Activated CD8-positive, alpha-beta T cell treated with anti-CD3 and anti-CD28 coated beads for 36 hours (primary cell): ENCODE results near the gene SCML1. TPM values are rescaled to one million over a fixed set of nuclear protein-coding genes. Genes with fewer than 3 reads are reported as not detected.

Source experiments
- ATAC-seq: fragments of 200-7000 bp; cut with Tn5 transposase; one replicate; pipeline ENCODE4 v1.10.0; 2021; ENCODE audit warnings: mild to moderate bottlenecking, moderate library complexity
- CTCF ChIA-PET: fragments of 350-600 bp; sonication (Branson Sonifier 250); formaldehyde crosslinking; loops from one replicate; lab custom pipeline; 2021; ENCODE audit warnings: antibody characterized with exemption; lab: Charles Lee
- POLR2A ChIA-PET: fragments of 350-600 bp; sonication (Branson Sonifier 250); formaldehyde crosslinking; loops from one replicate; lab custom pipeline; 2021; ENCODE audit warnings: antibody characterized with exemption; lab: Charles Lee
- DNase-seq: peaks from one replicate; pipeline ENCODE4 v3.0.0-alpha.2; 2020
- H3K27ac Mint-ChIP-seq: one replicate; pipeline ENCODE4 v1.8.0; 2021; ENCODE audit warnings: mild to moderate bottlenecking, mixed read lengths
- H3K27me3 Mint-ChIP-seq: one replicate; pipeline ENCODE4 v1.8.0; 2021; ENCODE audit warnings: mixed read lengths
- H3K36me3 Mint-ChIP-seq: one replicate; pipeline ENCODE4 v1.8.0; 2021; ENCODE audit warnings: low read depth, mixed read lengths
- H3K4me1 Mint-ChIP-seq: one replicate; pipeline ENCODE4 v1.8.0; 2021; ENCODE audit warnings: low read depth, mixed read lengths
- H3K4me3 Mint-ChIP-seq: one replicate; pipeline ENCODE4 v1.8.0; 2021; ENCODE audit warnings: mild to moderate bottlenecking, moderate library complexity, mixed read lengths
- H3K9me3 Mint-ChIP-seq: one replicate; pipeline ENCODE4 v1.8.0; 2021; ENCODE audit warnings: mixed read lengths
- intact Hi-C: fragments of 100-400 bp; cut with micrococcal nuclease; formaldehyde crosslinking; loops from one replicate; pipeline ENCODE4 v1.10.0; 2022
- total RNA-seq, 2 experiments: library from RNA; stranded (reverse); gene quantifications; one replicate each; pipeline ENCODE4 v1.2.3, GENCODE V29; 2021
- TF ChIP-seq, protein P1 (sequence below): fragments of 200-600 bp; IDR thresholded peaks from one replicate; pipeline ENCODE4 v1.8.0; 2022; ENCODE audit warnings: antibody characterized with exemption, mild to moderate bottlenecking

The SCML1 gene
- total RNA-seq, 2 experiments from 2014 or later: 4.1 to 4.6 TPM

DNA sequence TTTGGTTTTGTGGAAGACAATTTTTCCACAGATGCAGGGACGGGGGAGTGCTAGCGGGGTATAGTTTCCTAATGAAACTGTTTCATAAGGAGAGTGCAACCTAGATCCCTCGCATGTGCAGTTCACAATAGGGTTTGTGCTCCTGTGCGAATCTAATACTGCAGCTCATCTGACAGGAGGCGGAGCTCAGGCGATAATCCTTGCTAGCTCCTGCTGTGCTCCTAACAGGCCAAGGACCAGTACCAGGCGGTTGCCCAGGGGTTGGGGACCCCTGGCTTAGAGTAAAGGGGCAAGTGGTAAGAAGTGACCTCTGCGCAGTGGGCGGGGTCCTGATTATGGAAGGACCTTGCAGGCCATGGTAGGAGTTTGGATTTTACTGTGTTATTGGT, 3.8 kb downstream of the SCML1 start:
- H3K27me3 Mint-ChIP-seq: no peaks in the 10 kb centered on the region
- no peak for ATAC-seq
- H3K36me3 Mint-ChIP-seq: no peaks in the 10 kb centered on the region

DNA sequence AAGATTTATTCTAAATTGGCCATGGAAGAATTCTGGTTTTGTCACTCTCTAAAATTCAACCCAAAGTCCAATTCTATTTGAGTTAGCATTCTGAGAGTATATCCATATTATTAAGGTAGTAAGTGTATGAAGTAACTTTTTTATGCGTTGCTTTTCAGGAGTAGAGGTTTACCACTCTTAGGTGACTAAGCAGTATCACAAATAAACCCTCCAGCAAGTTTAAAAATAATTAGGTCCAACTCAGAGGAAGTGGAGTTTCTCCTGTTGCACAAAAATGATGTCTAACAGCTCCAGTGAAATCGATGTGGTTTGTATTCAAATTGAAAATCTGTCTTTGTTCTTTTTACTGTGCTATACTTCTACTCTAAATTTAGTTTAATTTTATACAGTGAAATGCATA, 6.6 kb downstream of the SCML1 start:
- ChIA-PET POLR2A (no interaction called here), CTCF (interaction anchor here (1.2 to 1.5 kb wide), 3 partner anchors 15 to 633 kb away, joined by 3 to 6 read pairs (median 5); no protein-coding TSS in a partner anchor)
- Mint-ChIP-seq H3K36me3 (no peaks in the 10 kb centered on the region), H3K9me3 (no peaks in the 10 kb centered on the region), H3K27me3 (no peaks in the 10 kb centered on the region), H3K4me1 (peaks cover 33% of the 10 kb centered on the region), H3K27ac (no peak overlapping the region), H3K4me3 (no peak overlapping the region)
- ATAC-seq (no peak), DNase-seq (no peak)
- intact Hi-C loops: no loop called here
- TF ChIP-seq, protein P1, sequence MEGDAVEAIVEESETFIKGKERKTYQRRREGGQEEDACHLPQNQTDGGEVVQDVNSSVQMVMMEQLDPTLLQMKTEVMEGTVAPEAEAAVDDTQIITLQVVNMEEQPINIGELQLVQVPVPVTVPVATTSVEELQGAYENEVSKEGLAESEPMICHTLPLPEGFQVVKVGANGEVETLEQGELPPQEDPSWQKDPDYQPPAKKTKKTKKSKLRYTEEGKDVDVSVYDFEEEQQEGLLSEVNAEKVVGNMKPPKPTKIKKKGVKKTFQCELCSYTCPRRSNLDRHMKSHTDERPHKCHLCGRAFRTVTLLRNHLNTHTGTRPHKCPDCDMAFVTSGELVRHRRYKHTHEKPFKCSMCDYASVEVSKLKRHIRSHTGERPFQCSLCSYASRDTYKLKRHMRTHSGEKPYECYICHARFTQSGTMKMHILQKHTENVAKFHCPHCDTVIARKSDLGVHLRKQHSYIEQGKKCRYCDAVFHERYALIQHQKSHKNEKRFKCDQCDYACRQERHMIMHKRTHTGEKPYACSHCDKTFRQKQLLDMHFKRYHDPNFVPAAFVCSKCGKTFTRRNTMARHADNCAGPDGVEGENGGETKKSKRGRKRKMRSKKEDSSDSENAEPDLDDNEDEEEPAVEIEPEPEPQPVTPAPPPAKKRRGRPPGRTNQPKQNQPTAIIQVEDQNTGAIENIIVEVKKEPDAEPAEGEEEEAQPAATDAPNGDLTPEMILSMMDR: no peak

More for the DNA sequence above, 3.8 kb downstream of the SCML1 start:
- POLR2A ChIA-PET: interaction anchor here (0.6 kb wide), 1 partner anchor 296 kb away, joined by 3 read pairs; no protein-coding TSS in a partner anchor
- peaks cover 44% of the 10 kb centered on the region for H3K4me1 Mint-ChIP-seq
- TF ChIP-seq, protein P1: no peak
- CTCF ChIA-PET: no interaction called here
- no peak overlapping the region for H3K27ac Mint-ChIP-seq
- DNase-seq: no peak
- no peaks in the 10 kb centered on the region for H3K9me3 Mint-ChIP-seq
- intact Hi-C loops: no loop called here
- H3K4me3 Mint-ChIP-seq: no peak overlapping the region

DNA sequence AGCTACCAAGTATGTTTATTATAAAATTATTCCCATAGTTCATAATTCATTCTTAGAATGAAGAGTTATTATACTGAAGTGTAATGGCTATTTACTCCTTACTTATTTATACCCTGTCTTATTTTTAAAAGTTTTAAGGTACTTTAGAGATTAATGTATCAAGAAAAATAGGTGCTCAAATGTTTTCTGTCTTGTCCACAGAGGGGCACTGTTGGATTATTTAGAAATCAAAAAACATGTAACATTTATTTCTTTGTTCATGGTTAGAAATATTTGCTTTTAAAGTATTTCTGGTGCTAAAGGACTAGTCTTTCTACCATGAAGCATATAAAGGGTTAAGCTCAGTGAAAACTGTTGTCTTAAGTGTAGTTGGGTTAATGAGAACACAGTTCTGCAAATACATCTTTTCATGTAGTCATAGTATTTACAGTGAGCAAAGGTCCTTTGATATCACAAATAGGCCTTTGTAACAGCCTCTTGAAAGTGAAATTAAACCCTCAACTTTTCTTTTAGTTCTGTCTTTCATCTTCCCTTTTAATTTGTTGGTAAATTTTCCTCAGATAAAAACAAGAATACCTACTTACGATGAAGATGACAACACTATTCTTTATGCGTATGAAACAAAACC, 7.7 kb downstream of the SCML1 start:
- intact Hi-C loops: no loop called here
- H3K9me3 Mint-ChIP-seq: no peaks in the 10 kb centered on the region
- H3K27me3 Mint-ChIP-seq: no peaks in the 10 kb centered on the region
- no peak overlapping the region for H3K27ac Mint-ChIP-seq
- no peak for DNase-seq
- POLR2A ChIA-PET: no interaction called here
- ATAC-seq: no peak
- H3K4me1 Mint-ChIP-seq: peaks cover 24% of the 10 kb centered on the region
- H3K36me3 Mint-ChIP-seq: no peaks in the 10 kb centered on the region
- CTCF ChIA-PET: interaction anchor here (1.2 to 1.5 kb wide), 3 partner anchors 16 to 632 kb away, joined by 3 to 6 read pairs (median 5); no protein-coding TSS in a partner anchor
- TF ChIP-seq, protein P1: peak; percentile 40
- no peak overlapping the region for H3K4me3 Mint-ChIP-seq

DNA sequence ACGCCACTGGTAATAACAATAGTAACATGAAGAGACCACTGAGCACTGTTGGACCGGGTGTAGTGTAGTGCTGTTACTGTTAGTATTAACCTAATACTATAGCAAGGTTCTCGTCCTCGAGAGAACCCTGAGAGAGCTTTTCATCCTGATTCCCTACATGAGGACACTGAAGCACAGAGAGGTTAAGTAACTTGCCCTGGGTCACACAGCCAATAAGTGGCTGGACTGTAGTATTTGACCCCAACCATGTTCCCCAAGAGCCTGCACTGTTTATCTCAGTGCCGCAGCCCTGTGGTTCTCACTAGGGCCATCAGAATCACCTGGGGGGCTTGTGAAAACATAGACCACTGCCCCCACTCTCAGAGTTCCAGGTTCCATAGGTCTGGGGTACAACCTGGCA, 10.4 kb downstream of the SCML1 start:
- DNase-seq: no peak
- Mint-ChIP-seq H3K27ac (no peak overlapping the region), H3K27me3 (no peaks in the 10 kb centered on the region), H3K9me3 (no peaks in the 10 kb centered on the region), H3K4me3 (no peak overlapping the region), H3K36me3 (no peaks in the 10 kb centered on the region), H3K4me1 (peaks cover 9% of the 10 kb centered on the region)
- POLR2A ChIA-PET: no interaction called here
- TF ChIP-seq, protein P1: no peak
- ATAC-seq: no peak
- intact Hi-C loops: no loop called here
- CTCF ChIA-PET: interaction anchor here (0.9 kb wide), 1 partner anchor 43 kb away, joined by 3 read pairs; no protein-coding TSS in a partner anchor

DNA sequence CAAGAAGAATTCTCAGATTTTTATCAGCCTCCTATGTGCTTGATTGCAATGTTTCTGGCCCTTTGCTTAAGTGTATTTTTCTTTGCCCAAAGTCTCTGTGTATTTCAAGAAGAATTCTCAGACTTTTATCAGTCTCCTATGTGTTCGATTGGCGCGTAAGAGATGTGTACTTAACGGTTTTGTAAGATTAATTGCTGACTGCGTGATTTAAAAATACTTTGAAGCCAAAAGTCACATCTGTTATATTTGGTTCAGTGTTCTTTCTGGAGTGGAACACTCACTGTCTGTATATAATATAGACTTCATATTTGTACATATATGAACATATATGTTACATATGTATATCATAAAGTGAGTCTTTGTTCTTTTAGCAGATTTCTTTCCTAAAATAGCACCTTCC, 11.4 kb downstream of the SCML1 start:
- Mint-ChIP-seq H3K4me3 (no peak overlapping the region), H3K36me3 (no peaks in the 10 kb centered on the region), H3K27ac (no peak overlapping the region), H3K4me1 (peaks cover 4% of the 10 kb centered on the region), H3K9me3 (no peaks in the 10 kb centered on the region), H3K27me3 (no peaks in the 10 kb centered on the region)
- TF ChIP-seq, protein P1: no peak
- ChIA-PET CTCF (no interaction called here), POLR2A (no interaction called here)
- intact Hi-C loops: no loop called here
- DNase-seq (no peak), ATAC-seq (no peak)
